Activated CD4-positive, alpha-beta memory T cell treated with anti-CD3 and anti-CD28 coated beads, Interleukin-2, amount 10 ng/mL, durations not matched to agents 7 days and 5 days (primary cell): ENCODE data around the gene LAIR1. TPM values are rescaled to one million over a fixed set of nuclear protein-coding genes. Genes with fewer than 3 reads are reported as not detected.
"Not testable (repeated sequence)": the region's sequence is repeated elsewhere in the genome, so short reads cannot be mapped to it uniquely, and the experiment has no call there.

Experiments used
- CTCF ChIA-PET: fragments of 350-600 bp; sonication (Branson Sonifier 250); formaldehyde crosslinking; loops from one replicate; lab custom pipeline; 2021; ENCODE audit warnings: antibody characterized with exemption, inconsistent platforms; lab: Charles Lee
- POLR2A ChIA-PET: fragments of 350-600 bp; sonication (Branson Sonifier 250); formaldehyde crosslinking; loops from one replicate; lab custom pipeline; 2021; ENCODE audit warnings: antibody characterized with exemption; lab: Charles Lee
- DNase-seq: peaks from one replicate; pipeline ENCODE4 v3.0.0-alpha.2; 2020
- H3K27ac Mint-ChIP-seq: one replicate; pipeline ENCODE4 v1.8.0; 2021; ENCODE audit warnings: mild to moderate bottlenecking, mixed read lengths
- H3K27me3 Mint-ChIP-seq: one replicate; pipeline ENCODE4 v1.8.0; 2021; ENCODE audit warnings: mixed read lengths
- H3K36me3 Mint-ChIP-seq: one replicate; pipeline ENCODE4 v1.8.0; 2021; ENCODE audit warnings: low read depth, mixed read lengths
- H3K4me1 Mint-ChIP-seq: one replicate; pipeline ENCODE4 v1.8.0; 2021; ENCODE audit warnings: mixed read lengths
- H3K4me3 Mint-ChIP-seq: one replicate; pipeline ENCODE4 v1.8.0; 2021; ENCODE audit warnings: mild to moderate bottlenecking, mixed read lengths
- H3K9me3 Mint-ChIP-seq: one replicate; pipeline ENCODE4 v1.8.0; 2021; ENCODE audit warnings: mixed read lengths
- total RNA-seq, 2 experiments: library from RNA; stranded (reverse); gene quantifications; one replicate each; pipeline ENCODE4 v1.2.3, GENCODE V29; 2021

Gene LAIR1
- total RNA-seq, 2 experiments from 2014 or later = 56.6 to 59.0 TPM

- CTCF ChIA-PET = no interaction called here
Observed at GRCh38 chr19:54336893-54337857, 27.6 kb downstream of the LAIR1 start.

GRCh38 chr19:54335979-54336892 lies 28.5 kb downstream of the LAIR1 start:
- Mint-ChIP-seq H3K9me3 (no peaks in the 10 kb centered on the region), H3K36me3 (no peaks in the 10 kb centered on the region), H3K4me3 (no peak overlapping the region), H3K27ac (no peak overlapping the region), H3K27me3 (peaks cover 17% of the 10 kb centered on the region), H3K4me1 (no peaks in the 10 kb centered on the region)
- ChIA-PET POLR2A (no interaction called here), CTCF (no interaction called here)
- no peak for DNase-seq

More at GRCh38 chr19:54336893-54337857, 27.6 kb downstream of the LAIR1 start:
- H3K36me3 Mint-ChIP-seq = no peaks in the 10 kb centered on the region
- no peaks in the 10 kb centered on the region for H3K9me3 Mint-ChIP-seq
- DNase-seq = no peak
- no peak overlapping the region for H3K27ac Mint-ChIP-seq
- no peaks in the 10 kb centered on the region for H3K4me1 Mint-ChIP-seq
- H3K27me3 Mint-ChIP-seq = peaks cover 17% of the 10 kb centered on the region
- POLR2A ChIA-PET = no interaction called here
- H3K4me3 Mint-ChIP-seq = no peak overlapping the region

GRCh38 chr19:54335164-54335563 lies 29.6 kb downstream of the LAIR1 start:
- Mint-ChIP-seq H3K4me3 (no peak overlapping the region), H3K27ac (no peak overlapping the region), H3K36me3 (no peaks in the 10 kb centered on the region), H3K9me3 (no peaks in the 10 kb centered on the region), H3K27me3 (peaks cover 16% of the 10 kb centered on the region), H3K4me1 (no peaks in the 10 kb centered on the region)
- DNase-seq = no peak
- CTCF ChIA-PET = no interaction called here
- POLR2A ChIA-PET = no interaction called here

GRCh38 chr19:54333586-54334298 lies 31.0 kb downstream of the LAIR1 start:
- ChIA-PET POLR2A (no interaction called here), CTCF (interaction anchor here (1.6 kb wide), 1 partner anchor 9 kb away, joined by 5 read pairs; no protein-coding TSS in a partner anchor)
- peaks cover 9% of the 10 kb centered on the region for H3K27me3 Mint-ChIP-seq
- H3K36me3 Mint-ChIP-seq = no peaks in the 10 kb centered on the region
- no peak overlapping the region for H3K4me3 Mint-ChIP-seq
- DNase-seq = no peak
- H3K9me3 Mint-ChIP-seq = no peaks in the 10 kb centered on the region
- no peaks in the 10 kb centered on the region for H3K4me1 Mint-ChIP-seq
- H3K27ac Mint-ChIP-seq = no peak overlapping the region

GRCh38 chr19:54332149-54332548 lies 32.6 kb downstream of the LAIR1 start:
- POLR2A ChIA-PET = interaction anchor here (0.8 kb wide), 1 partner anchor 131 kb away, joined by 3 read pairs; the partner anchor contains the start of gene RPS9
- CTCF ChIA-PET = no interaction called here
- H3K9me3 Mint-ChIP-seq = no peaks in the 10 kb centered on the region
- peaks cover 4% of the 10 kb centered on the region for H3K4me1 Mint-ChIP-seq
- no peak overlapping the region for H3K4me3 Mint-ChIP-seq
- no peaks in the 10 kb centered on the region for H3K36me3 Mint-ChIP-seq
- H3K27me3 Mint-ChIP-seq = peaks cover 13% of the 10 kb centered on the region
- no peak overlapping the region for H3K27ac Mint-ChIP-seq
- no peak for DNase-seq

- no peaks in the 10 kb centered on the region for H3K36me3 Mint-ChIP-seq
- H3K9me3 Mint-ChIP-seq = no peaks in the 10 kb centered on the region
- peaks cover 6% of the 10 kb centered on the region for H3K4me1 Mint-ChIP-seq
- H3K27ac Mint-ChIP-seq = no peak overlapping the region
- POLR2A ChIA-PET = no interaction called here
- H3K4me3 Mint-ChIP-seq = no peak overlapping the region
- CTCF ChIA-PET = no interaction called here
- no peak for DNase-seq
- H3K27me3 Mint-ChIP-seq = peaks cover 13% of the 10 kb centered on the region
Observed at GRCh38 chr19:54331626-54332025, 33.1 kb downstream of the LAIR1 start.

GRCh38 chr19:54329476-54330165 lies 35.1 kb downstream of the LAIR1 start:
- POLR2A ChIA-PET = no interaction called here

GRCh38 chr19:54328781-54329180 lies 36.0 kb downstream of the LAIR1 start:
- H3K4me3 Mint-ChIP-seq, H3K27ac Mint-ChIP-seq, DNase-seq, H3K4me1 Mint-ChIP-seq, H3K9me3 Mint-ChIP-seq, POLR2A ChIA-PET, H3K36me3 Mint-ChIP-seq: not testable (repeated sequence)
- H3K27me3 Mint-ChIP-seq = peaks cover 14% of the 10 kb centered on the region
- CTCF ChIA-PET = interaction anchor here (0.6 to 11.1 kb wide), 2 partner anchors 62 to 114 kb away, joined by 3 to 153 read pairs; no protein-coding TSS in a partner anchor

More at GRCh38 chr19:54329476-54330165, 35.1 kb downstream of the LAIR1 start:
- CTCF ChIA-PET = interaction anchor here (0.8 kb wide), 1 partner anchor 62 kb away, joined by 3 read pairs; no protein-coding TSS in a partner anchor
- Mint-ChIP-seq H3K4me3 (no peak overlapping the region), H3K36me3 (no peaks in the 10 kb centered on the region), H3K4me1 (peaks cover 8% of the 10 kb centered on the region), H3K27ac (no peak overlapping the region), H3K9me3 (no peaks in the 10 kb centered on the region), H3K27me3 (peaks cover 15% of the 10 kb centered on the region)
- no peak for DNase-seq

GRCh38 chr19:54325631-54326030 lies 39.1 kb downstream of the LAIR1 start:
- CTCF ChIA-PET = interaction anchor here (0.6 to 11.1 kb wide), 2 partner anchors 60 to 65 kb away, joined by 3 to 153 read pairs; no protein-coding TSS in a partner anchor

GRCh38 chr19:54325194-54325621 lies 39.5 kb downstream of the LAIR1 start:
- H3K9me3 Mint-ChIP-seq = no peaks in the 10 kb centered on the region
- no peaks in the 10 kb centered on the region for H3K36me3 Mint-ChIP-seq
- ChIA-PET POLR2A (interaction anchor here (0.7 kb wide), 1 partner anchor 65 kb away, joined by 3 read pairs; no protein-coding TSS in a partner anchor), CTCF (interaction anchor here (0.6 to 11.1 kb wide), 4 partner anchors 9 to 65 kb away, joined by 3 to 153 read pairs (median 4); no protein-coding TSS in a partner anchor)
- H3K27ac Mint-ChIP-seq = no peak overlapping the region
- no peak overlapping the region for H3K4me3 Mint-ChIP-seq
- H3K27me3 Mint-ChIP-seq = peaks cover 30% of the 10 kb centered on the region
- H3K4me1 Mint-ChIP-seq = peaks cover 8% of the 10 kb centered on the region
- DNase-seq = peak; percentile 42

More at GRCh38 chr19:54325631-54326030, 39.1 kb downstream of the LAIR1 start:
- Mint-ChIP-seq H3K27ac (no peak overlapping the region), H3K27me3 (peaks cover 26% of the 10 kb centered on the region), H3K9me3 (no peaks in the 10 kb centered on the region), H3K4me3 (no peak overlapping the region), H3K36me3 (no peaks in the 10 kb centered on the region), H3K4me1 (peaks cover 8% of the 10 kb centered on the region)
- POLR2A ChIA-PET = no interaction called here
- DNase-seq = no peak

GRCh38 chr19:54324071-54324470 lies 40.7 kb downstream of the LAIR1 start:
- H3K27ac Mint-ChIP-seq = no peak overlapping the region
- peaks cover 8% of the 10 kb centered on the region for H3K4me1 Mint-ChIP-seq
- CTCF ChIA-PET = interaction anchor here (0.6 to 11.1 kb wide), 9 partner anchors 8 to 115 kb away, joined by 3 to 153 read pairs (median 4); no protein-coding TSS in a partner anchor
- no peaks in the 10 kb centered on the region for H3K9me3 Mint-ChIP-seq
- H3K36me3 Mint-ChIP-seq = no peaks in the 10 kb centered on the region
- POLR2A ChIA-PET = no interaction called here
- no peak for DNase-seq
- no peak overlapping the region for H3K4me3 Mint-ChIP-seq
- peaks cover 35% of the 10 kb centered on the region for H3K27me3 Mint-ChIP-seq
